ENCODE measurements around the gene TDG.

DNA sequence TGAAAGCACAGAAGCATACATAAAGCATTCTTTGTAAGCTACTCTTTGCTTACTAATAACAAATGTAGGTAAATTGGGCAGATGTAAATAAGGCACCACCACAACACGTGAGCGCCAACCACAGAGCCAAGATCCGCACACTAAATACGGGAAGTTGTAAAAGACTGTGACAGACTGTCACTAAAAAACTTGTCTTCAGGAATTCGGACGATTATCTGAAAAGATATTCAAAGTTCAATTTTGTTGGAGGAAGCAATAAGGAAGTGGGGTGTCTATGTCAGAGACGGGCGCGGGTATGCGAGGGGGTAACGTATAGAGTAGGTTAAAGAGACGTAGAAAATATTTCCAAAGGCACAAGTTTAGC lies 37.0 kb upstream of the TDG start:
- no peak for TF ChIP-seq ZC3H10 (CRISPR knock-in tag; IDR thresholded peaks at IDR 0.05)
- no peak for TF ChIP-seq GLIS3 (CRISPR knock-in tag; IDR thresholded peaks at IDR 0.05)
- no peak for TF ChIP-seq ARNTL (CRISPR knock-in tag; IDR thresholded peaks at IDR 0.05; ENCODE audit: borderline replicate concordance, low read depth)
- TF ChIP-seq, protein P1, sequence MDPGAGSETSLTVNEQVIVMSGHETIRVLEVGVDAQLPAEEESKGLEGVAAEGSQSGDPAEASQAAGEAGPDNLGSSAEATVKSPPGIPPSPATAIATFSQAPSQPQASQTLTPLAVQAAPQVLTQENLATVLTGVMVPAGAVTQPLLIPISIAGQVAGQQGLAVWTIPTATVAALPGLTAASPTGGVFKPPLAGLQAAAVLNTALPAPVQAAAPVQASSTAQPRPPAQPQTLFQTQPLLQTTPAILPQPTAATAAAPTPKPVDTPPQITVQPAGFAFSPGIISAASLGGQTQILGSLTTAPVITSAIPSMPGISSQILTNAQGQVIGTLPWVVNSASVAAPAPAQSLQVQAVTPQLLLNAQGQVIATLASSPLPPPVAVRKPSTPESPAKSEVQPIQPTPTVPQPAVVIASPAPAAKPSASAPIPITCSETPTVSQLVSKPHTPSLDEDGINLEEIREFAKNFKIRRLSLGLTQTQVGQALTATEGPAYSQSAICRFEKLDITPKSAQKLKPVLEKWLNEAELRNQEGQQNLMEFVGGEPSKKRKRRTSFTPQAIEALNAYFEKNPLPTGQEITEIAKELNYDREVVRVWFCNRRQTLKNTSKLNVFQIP (CRISPR knock-in tag; IDR thresholded peaks at IDR 0.05; ENCODE audit: borderline replicate concordance, low read depth): no peak
- no peak for TF ChIP-seq ZNF8 (CRISPR knock-in tag; IDR thresholded peaks at IDR 0.05)
- TF ChIP-seq SNAI2 (CRISPR knock-in tag; IDR thresholded peaks at IDR 0.05): no peak
- TF ChIP-seq CREB5 (CRISPR knock-in tag; IDR thresholded peaks at IDR 0.05; ENCODE audit: low read depth): no peak
- no peak for TF ChIP-seq TCF4 (CRISPR knock-in tag; IDR thresholded peaks at IDR 0.05; ENCODE audit: borderline replicate concordance)
- TF ChIP-seq RARB (CRISPR knock-in tag; IDR thresholded peaks at IDR 0.05): no peak
- TF ChIP-seq ESRRG (CRISPR knock-in tag; IDR thresholded peaks at IDR 0.05): no peak
- no peak for TF ChIP-seq ZNF70 (CRISPR knock-in tag; IDR thresholded peaks at IDR 0.05)

Measured in SK-N-SH treated with all-trans-retinoic acid at 6 μM for 48 hours (cell line).